ENCODE data around the gene TUSC1. TPM values are rescaled to one million over a fixed set of nuclear protein-coding genes. Genes with fewer than 3 reads are reported as not detected.

The TUSC1 gene
- total RNA-seq, 1 donor from 2014 or later = 11.4 TPM

DNA sequence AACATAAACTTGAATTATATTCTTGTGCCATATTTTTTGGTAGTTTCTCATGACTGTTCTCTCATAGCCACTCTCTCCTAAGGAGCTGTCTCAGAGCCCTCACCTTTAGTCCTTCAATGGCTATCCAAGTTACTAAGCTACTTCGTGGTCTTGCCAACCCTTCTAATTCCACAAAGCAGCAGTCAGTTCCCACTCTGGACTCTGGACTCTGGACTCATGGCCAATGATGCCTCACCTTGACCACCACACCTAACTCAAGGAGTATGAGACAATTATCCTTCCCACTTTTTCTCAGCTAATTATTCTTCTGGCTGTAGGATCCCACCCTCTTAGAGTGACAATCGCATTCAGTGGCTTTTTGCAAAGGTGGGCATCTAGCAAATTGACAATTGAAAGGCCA, 42.2 kb downstream of the TUSC1 start:
- DNase-seq (ENCODE audit: low spot score) = no peak
- intact Hi-C loops (cut with DNase I) = no loop called here
- no peak for ATAC-seq

DNA sequence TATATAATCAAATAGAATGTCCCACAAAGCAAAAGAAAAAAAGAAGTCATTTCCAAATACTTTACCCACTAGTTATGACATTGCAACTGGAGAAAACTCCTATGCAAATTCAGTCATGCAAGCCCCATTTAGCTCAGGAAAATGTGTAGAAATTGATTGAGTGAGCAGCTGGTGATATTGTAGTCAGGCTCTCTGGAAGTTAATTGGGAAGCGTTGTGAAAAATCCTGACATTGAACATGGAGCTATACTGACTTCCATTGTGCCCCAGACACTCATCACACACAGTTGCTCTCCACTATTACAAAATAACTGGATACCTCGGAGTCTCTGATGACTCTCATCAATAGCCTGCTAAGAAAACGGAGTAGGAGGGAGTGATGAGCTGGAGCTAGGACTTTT, 49.0 kb downstream of the TUSC1 start:
- ATAC-seq (no peak), DNase-seq (ENCODE audit: low spot score) (no peak)
- intact Hi-C loops (cut with DNase I) = no loop called here
